Measurements from ENCODE around the gene PTK7.

The PTK7 gene

GRCh38 chr6:43086022-43086658 is 10.0 kb downstream of the PTK7 start:
- Mint-ChIP-seq H3K9me3 (no peaks in the 10 kb centered on the region), H3K27ac (peak overlapping the region; percentile 29 to 80 (median 40)), H3K4me3 (no peak overlapping the region), H3K36me3 (ENCODE audit: low read depth) (peaks cover under 1% of the 10 kb centered on the region), H3K4me1 (peaks cover 71% of the 10 kb centered on the region), H3K27me3 (ENCODE audit: low read depth) (peaks cover 3% of the 10 kb centered on the region)
- TF ChIP-seq CTCF (IDR thresholded peaks at IDR 0.05; ENCODE audit: unreplicated experiment in 3 of 3) = no peak

GRCh38 chr6:43088654-43089056 is 12.5 kb downstream of the PTK7 start:
- H3K4me3 Mint-ChIP-seq = peak overlapping the region in 1 of 3 experiments; percentile 28
- H3K27ac Mint-ChIP-seq = peak overlapping the region; percentile 95 to 99 (median 98)
- H3K9me3 Mint-ChIP-seq = no peaks in the 10 kb centered on the region
- no peaks in the 10 kb centered on the region for H3K27me3 Mint-ChIP-seq (ENCODE audit: low read depth)
- no peaks in the 10 kb centered on the region for H3K36me3 Mint-ChIP-seq (ENCODE audit: low read depth)
- TF ChIP-seq CTCF (IDR thresholded peaks at IDR 0.05; ENCODE audit: unreplicated experiment in 3 of 3) = no peak
- H3K4me1 Mint-ChIP-seq = peaks cover 75% of the 10 kb centered on the region

GRCh38 chr6:43089467-43089866 is 13.4 kb downstream of the PTK7 start:
- Mint-ChIP-seq H3K27me3 (ENCODE audit: low read depth) (no peaks in the 10 kb centered on the region), H3K4me1 (peaks cover 76% of the 10 kb centered on the region), H3K4me3 (peak overlapping the region in 2 of 3 experiments; percentile 28 to 34), H3K9me3 (no peaks in the 10 kb centered on the region), H3K36me3 (ENCODE audit: low read depth) (no peaks in the 10 kb centered on the region), H3K27ac (peak overlapping the region; percentile 95 to 99 (median 98))
- TF ChIP-seq CTCF (IDR thresholded peaks at IDR 0.05; ENCODE audit: unreplicated experiment in 3 of 3) = no peak

GRCh38 chr6:43089874-43090558 is 13.9 kb downstream of the PTK7 start:
- H3K4me3 Mint-ChIP-seq = peak overlapping the region; percentile 21 to 66 (median 46)
- peaks cover 72% of the 10 kb centered on the region for H3K4me1 Mint-ChIP-seq
- H3K27ac Mint-ChIP-seq = peak overlapping the region; percentile 95 to 99 (median 98)
- no peaks in the 10 kb centered on the region for H3K36me3 Mint-ChIP-seq (ENCODE audit: low read depth)
- no peak for TF ChIP-seq CTCF (IDR thresholded peaks at IDR 0.05; ENCODE audit: unreplicated experiment in 3 of 3)
- H3K27me3 Mint-ChIP-seq (ENCODE audit: low read depth) = no peaks in the 10 kb centered on the region
- H3K9me3 Mint-ChIP-seq = no peaks in the 10 kb centered on the region

- Mint-ChIP-seq H3K4me3 (peak overlapping the region; percentile 21 to 66 (median 46)), H3K4me1 (peaks cover 76% of the 10 kb centered on the region), H3K27me3 (ENCODE audit: low read depth) (no peaks in the 10 kb centered on the region), H3K9me3 (no peaks in the 10 kb centered on the region), H3K27ac (peak overlapping the region; percentile 95 to 99 (median 98)), H3K36me3 (ENCODE audit: low read depth) (peaks cover 2% of the 10 kb centered on the region)
- TF ChIP-seq CTCF (IDR thresholded peaks at IDR 0.05; ENCODE audit: unreplicated experiment in 3 of 3) = no peak
Measured at GRCh38 chr6:43090559-43090956, 14.4 kb downstream of the PTK7 start.
